WI38 (cell line): ENCODE results near the gene IFT52.

Source experiments
- H3K4me3 ChIP-seq: 2 replicates; pipeline ENCODE4 v1.5.1; 2011; ENCODE audit warnings: low read depth, mild to moderate bottlenecking, control low read depth, low read length
- TF ChIP-seq, protein P1 (sequence below): IDR thresholded peaks from 2 replicates; pipeline ENCODE4 v1.5.1; 2012; ENCODE audit warnings: low read depth, mild to moderate bottlenecking, control low read depth, low read length

IFT52 gene

DNA sequence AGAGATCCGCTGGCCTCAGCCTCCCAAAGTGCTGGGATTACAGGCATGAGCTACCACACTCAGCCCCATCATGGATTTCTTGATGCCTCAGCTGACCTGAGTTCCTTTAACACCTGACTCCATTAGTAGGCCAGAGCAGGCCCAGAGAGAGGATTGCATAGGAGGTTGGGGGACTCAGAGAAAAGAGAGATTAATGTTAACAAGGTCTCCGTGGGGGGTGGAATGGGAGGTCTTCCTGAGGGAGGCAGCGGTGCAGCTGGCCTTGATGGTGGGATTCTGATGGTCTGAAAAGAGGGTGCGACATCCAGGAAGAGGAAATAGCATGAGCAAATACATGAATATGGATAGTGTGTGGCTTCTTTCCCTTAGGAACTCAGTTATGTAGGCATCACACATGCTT, 22.0 kb upstream of the IFT52 start:
- TF ChIP-seq, protein P1, sequence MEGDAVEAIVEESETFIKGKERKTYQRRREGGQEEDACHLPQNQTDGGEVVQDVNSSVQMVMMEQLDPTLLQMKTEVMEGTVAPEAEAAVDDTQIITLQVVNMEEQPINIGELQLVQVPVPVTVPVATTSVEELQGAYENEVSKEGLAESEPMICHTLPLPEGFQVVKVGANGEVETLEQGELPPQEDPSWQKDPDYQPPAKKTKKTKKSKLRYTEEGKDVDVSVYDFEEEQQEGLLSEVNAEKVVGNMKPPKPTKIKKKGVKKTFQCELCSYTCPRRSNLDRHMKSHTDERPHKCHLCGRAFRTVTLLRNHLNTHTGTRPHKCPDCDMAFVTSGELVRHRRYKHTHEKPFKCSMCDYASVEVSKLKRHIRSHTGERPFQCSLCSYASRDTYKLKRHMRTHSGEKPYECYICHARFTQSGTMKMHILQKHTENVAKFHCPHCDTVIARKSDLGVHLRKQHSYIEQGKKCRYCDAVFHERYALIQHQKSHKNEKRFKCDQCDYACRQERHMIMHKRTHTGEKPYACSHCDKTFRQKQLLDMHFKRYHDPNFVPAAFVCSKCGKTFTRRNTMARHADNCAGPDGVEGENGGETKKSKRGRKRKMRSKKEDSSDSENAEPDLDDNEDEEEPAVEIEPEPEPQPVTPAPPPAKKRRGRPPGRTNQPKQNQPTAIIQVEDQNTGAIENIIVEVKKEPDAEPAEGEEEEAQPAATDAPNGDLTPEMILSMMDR, result no peak
- H3K4me3 ChIP-seq, result no peak overlapping the region

- TF ChIP-seq, protein P1, result no peak
These were observed 21.5 kb upstream of the IFT52 start for GRCh38 chr20:43569282-43569681.

DNA sequence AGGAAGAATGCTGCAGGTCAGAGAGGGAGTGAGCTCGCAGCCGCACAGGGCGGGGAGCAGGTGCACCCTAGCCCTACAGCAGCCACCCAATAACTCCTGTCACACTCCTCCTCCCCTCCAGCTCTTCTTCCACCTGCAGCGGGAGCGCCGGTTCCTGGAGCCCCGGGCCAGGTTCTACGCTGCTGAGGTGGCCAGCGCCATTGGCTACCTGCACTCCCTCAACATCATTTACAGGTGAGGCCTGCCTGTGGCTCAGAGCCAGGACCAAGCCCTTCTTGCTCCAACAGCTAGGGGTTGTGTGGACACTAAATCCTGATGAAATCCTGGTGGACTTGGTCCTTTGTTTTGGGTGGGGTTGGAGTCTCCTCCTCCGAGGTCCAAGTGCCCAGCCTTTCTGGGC, 20.2 kb upstream of the IFT52 start:
- no peak overlapping the region for H3K4me3 ChIP-seq
- TF ChIP-seq, protein P1, result no peak

More at GRCh38 chr20:43569282-43569681, 21.5 kb upstream of the IFT52 start:
- no peak overlapping the region for H3K4me3 ChIP-seq

DNA sequence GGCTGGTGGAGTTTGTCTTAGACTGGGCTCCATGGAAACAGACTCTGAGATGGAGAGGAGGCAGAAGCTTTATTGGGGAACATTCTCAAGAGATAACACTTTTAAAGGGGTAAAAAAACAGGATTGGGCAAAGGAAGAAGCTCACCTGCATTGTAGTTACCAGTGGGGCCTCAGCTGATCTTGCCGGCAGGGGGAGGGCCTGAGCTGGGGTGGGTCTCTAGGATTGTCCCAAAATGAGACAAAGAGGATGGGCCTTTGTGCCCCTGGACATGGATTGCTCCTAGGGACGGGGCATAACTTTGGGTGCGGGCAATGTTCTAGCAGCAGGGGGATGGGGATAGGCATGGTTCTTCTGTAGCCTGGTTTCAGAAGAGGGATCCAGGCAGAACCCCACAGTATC, 19.4 kb upstream of the IFT52 start:
- H3K4me3 ChIP-seq, result no peak overlapping the region
- TF ChIP-seq, protein P1, result no peak

DNA sequence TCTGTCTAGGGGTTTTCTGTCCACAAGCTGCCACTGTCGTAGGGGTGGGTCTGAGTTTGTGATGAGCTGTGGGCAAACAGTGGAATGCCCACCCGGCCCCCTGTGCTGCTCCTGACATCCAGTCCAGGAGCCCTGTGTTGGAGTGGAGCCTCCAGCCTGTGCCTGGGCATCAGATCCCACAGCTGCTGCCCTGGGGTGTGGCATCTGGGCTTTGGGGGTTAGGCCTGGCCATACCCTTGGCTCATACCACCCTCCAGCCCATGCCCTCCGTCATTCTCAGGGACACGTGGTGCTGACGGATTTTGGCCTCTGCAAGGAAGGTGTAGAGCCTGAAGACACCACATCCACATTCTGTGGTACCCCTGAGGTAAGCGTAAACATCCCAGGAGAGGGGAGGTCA, 19.0 kb upstream of the IFT52 start:
- no peak overlapping the region for H3K4me3 ChIP-seq
- TF ChIP-seq, protein P1, result no peak

- TF ChIP-seq, protein P1, result no peak
These were observed 17.8 kb upstream of the IFT52 start for GRCh38 chr20:43572891-43573290.

DNA sequence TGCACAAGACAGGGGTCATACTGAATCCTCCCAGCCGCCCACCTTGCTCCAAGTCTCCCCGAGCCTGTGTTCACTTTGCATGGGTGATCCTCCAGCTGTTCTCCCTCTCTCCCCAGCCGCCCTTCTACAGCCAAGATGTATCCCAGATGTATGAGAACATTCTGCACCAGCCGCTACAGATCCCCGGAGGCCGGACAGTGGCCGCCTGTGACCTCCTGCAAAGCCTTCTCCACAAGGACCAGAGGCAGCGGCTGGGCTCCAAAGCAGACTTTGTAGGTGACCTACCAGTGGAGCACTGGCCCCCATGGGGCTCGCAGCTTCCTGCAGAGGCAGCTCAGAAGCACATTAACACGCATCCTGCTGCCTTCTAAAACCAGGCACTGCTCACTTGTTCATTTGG, 14.6 kb upstream of the IFT52 start:
- H3K4me3 ChIP-seq, result no peak overlapping the region
- TF ChIP-seq, protein P1, result no peak

More at GRCh38 chr20:43572891-43573290, 17.8 kb upstream of the IFT52 start:
- no peak overlapping the region for H3K4me3 ChIP-seq
